Bronchial epithelial cell (primary cell): ENCODE data around the gene ZFYVE9. TPM values are rescaled to one million over a fixed set of nuclear protein-coding genes. Genes with fewer than 3 reads are reported as not detected.

ENCODE experiments used
- DNase-seq: peaks from one replicate; pipeline ENCODE4 v3.0.0-alpha.2; 2010; ENCODE audit warnings: low read depth
- FAIRE-seq: peaks from 2 replicates; lab custom pipeline; 2011; peaks lifted over from hg19 to GRCh38; lab: Jason Lieb, UNC
- H3K27me3 ChIP-seq: 2 replicates; pipeline ENCODE4 v1.5.1; 2011; ENCODE audit warnings: low read length; ENCODE audit not compliant: control insufficient read depth, insufficient read depth
- H3K36me3 ChIP-seq: 2 replicates; pipeline ENCODE4 v1.5.1; 2011; ENCODE audit warnings: low read length; ENCODE audit not compliant: control insufficient read depth, insufficient read depth
- H3K4me3 ChIP-seq: 2 replicates; pipeline ENCODE4 v1.5.1; 2011; ENCODE audit warnings: mild to moderate bottlenecking, low read depth, low read length, control low read depth
- CTCF ChIP-seq: IDR thresholded peaks from 2 replicates; pipeline ENCODE4 v1.5.1; 2011; ENCODE audit warnings: mild to moderate bottlenecking, moderate library complexity, low read length, control low read depth, inconsistent platforms; ENCODE audit not compliant: insufficient read depth, severe bottlenecking
- total RNA-seq: library from RNA; depleted of rRNA; stranded (reverse); fragments of >200 nt; gene quantifications from 2 replicates; pipeline ENCODE4 v1.2.1, GENCODE V29; 2014

The ZFYVE9 gene
- total RNA-seq, 1 donor from 2014 or later: 44.8 TPM

DNA sequence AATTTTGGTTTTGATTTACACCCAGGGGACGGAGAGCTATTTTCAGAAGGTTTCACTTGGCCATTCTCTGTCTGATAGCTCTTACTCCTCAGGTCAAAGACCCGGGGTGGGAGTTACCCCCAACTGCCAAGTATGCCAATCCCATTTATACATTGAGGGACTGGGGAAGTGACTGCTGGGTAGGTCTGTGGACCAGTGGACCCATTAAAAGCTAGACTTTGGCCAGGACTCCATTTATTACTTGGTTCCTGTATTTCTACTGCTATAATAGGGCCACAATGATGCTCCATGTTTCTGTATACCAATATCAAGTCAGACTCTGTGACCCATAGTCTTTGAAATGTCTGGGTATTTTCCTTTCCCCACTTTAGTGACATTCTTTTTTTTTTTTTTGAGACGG, 14.6 kb downstream of the ZFYVE9 start:
- no peak for FAIRE-seq
- Histone ChIP-seq H3K36me3 (no peaks in the 10 kb centered on the region), H3K4me3 (no peak overlapping the region), H3K27me3 (no peaks in the 10 kb centered on the region)
- DNase-seq: no peak
- TF ChIP-seq CTCF: no peak

- FAIRE-seq (no peak), DNase-seq (peak; percentile 31)
- TF ChIP-seq CTCF: no peak
- Histone ChIP-seq H3K36me3 (no peaks in the 10 kb centered on the region), H3K27me3 (no peaks in the 10 kb centered on the region), H3K4me3 (no peak overlapping the region)
Observed at GRCh38 chr1:52157582-52157981, 15.7 kb downstream of the ZFYVE9 start.

- Histone ChIP-seq H3K4me3 (no peak overlapping the region), H3K36me3 (no peaks in the 10 kb centered on the region), H3K27me3 (no peaks in the 10 kb centered on the region)
- TF ChIP-seq CTCF: no peak
- no peak for FAIRE-seq
- no peak for DNase-seq
Observed at GRCh38 chr1:52158218-52158617, 16.3 kb downstream of the ZFYVE9 start.

DNA sequence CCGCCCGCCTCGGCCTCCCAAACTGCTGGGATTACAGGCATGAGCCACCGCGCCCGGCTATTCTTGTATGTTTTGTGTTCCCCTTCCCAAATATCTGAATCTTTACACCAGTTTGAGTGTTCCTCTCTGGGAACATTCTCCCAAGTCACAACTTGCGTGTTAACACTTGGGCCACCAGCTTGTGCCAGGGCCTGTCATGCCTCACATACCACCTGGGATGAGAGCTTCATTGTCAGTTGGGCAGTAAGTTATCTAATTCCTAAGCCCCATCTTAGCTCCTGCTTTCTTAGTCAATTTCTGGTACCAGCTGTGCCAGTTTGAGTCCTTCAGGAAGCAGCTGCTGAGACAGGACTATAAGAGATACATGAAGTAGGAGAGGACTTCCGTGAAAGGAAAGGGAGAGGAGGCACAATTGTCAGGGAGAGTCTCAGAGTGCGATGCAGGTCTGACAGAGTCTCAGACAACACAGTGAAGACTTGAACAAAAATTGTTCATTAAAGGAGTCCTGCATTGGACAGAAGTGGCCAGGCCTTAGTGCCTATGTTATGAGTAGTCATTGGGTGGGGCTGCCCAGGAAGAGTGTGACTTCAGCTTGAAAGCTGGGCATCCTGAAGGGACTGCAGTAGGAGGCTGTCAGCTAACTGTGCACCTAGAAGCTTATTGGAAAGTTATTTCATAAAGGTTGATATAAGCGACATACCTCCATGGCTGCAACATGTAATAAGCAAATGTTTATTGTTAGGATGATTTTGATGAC, 17.3 kb downstream of the ZFYVE9 start:
- Histone ChIP-seq H3K36me3 (no peaks in the 10 kb centered on the region), H3K27me3 (no peaks in the 10 kb centered on the region), H3K4me3 (no peak overlapping the region)
- TF ChIP-seq CTCF: no peak
- FAIRE-seq (no peak), DNase-seq (peak; percentile 77)

DNA sequence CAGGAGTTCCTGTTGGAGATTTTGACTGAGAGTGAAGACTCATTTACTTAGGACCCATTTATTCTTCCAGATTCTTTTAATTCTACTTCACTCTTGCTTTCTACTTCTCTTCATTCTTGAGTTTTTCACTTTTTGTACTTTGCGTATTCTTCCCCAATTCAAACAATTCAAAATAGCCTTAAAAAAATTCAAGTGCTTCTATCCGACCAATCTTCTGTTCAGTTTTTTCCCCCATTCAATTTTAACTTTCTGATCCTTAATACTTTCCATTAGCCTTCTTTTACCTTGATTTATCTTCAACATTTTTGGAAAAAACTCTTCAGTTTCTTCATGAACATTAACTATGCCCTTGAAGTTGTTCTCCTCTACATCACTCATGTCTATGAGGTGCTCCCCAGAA, 21.1 kb downstream of the ZFYVE9 start:
- no peaks in the 10 kb centered on the region for H3K27me3 ChIP-seq
- no peaks in the 10 kb centered on the region for H3K36me3 ChIP-seq
- no peak for DNase-seq
- no peak for TF ChIP-seq CTCF
- no peak overlapping the region for H3K4me3 ChIP-seq
- FAIRE-seq: no peak

GRCh38 chr1:52164604-52165003, 22.7 kb downstream of the ZFYVE9 start:
- Histone ChIP-seq H3K4me3 (no peak overlapping the region), H3K27me3 (no peaks in the 10 kb centered on the region), H3K36me3 (no peaks in the 10 kb centered on the region)
- DNase-seq (no peak), FAIRE-seq (no peak)
- no peak for TF ChIP-seq CTCF
